GM12873 (cell line): ENCODE data around the gene CENPX.

Experiments used
- CTCF ChIP-seq: IDR thresholded peaks from 2 replicates; pipeline ENCODE4 v1.5.1; 2012; ENCODE audit warnings: low read depth, mild to moderate bottlenecking, moderate library complexity, low read length, control low read depth; ENCODE audit not compliant: insufficient read depth; ENCODE audit errors: missing control alignments

The CENPX gene

GRCh38 chr17:82049521-82049971 lies 26.9 kb upstream of the CENPX start:
- TF ChIP-seq CTCF, result no peak

- no peak for TF ChIP-seq CTCF
These were observed 26.4 kb upstream of the CENPX start for GRCh38 chr17:82049106-82049505.

GRCh38 chr17:82048571-82048971 lies 25.9 kb upstream of the CENPX start:
- no peak for TF ChIP-seq CTCF

- TF ChIP-seq CTCF, result no peak
These were observed 25.4 kb upstream of the CENPX start for GRCh38 chr17:82047914-82048570.

- no peak for TF ChIP-seq CTCF
These were observed 24.7 kb upstream of the CENPX start for GRCh38 chr17:82047379-82047778.

GRCh38 chr17:82046903-82047302 lies 24.2 kb upstream of the CENPX start:
- no peak for TF ChIP-seq CTCF

GRCh38 chr17:82045936-82046484 lies 23.3 kb upstream of the CENPX start:
- TF ChIP-seq CTCF, result no peak
